ENCODE results near the gene OR51I2. TPM values are rescaled to one million over a fixed set of nuclear protein-coding genes. Genes with fewer than 3 reads are reported as not detected.

The OR51I2 gene
- total and polyA plus RNA-seq, 9 of the 15 experiments (the other 6 are each of a cell fraction or from before 2014, with no cell fraction given), result 0.06 to 0.61 (median 0.07) TPM; not detected in 6

DNA sequence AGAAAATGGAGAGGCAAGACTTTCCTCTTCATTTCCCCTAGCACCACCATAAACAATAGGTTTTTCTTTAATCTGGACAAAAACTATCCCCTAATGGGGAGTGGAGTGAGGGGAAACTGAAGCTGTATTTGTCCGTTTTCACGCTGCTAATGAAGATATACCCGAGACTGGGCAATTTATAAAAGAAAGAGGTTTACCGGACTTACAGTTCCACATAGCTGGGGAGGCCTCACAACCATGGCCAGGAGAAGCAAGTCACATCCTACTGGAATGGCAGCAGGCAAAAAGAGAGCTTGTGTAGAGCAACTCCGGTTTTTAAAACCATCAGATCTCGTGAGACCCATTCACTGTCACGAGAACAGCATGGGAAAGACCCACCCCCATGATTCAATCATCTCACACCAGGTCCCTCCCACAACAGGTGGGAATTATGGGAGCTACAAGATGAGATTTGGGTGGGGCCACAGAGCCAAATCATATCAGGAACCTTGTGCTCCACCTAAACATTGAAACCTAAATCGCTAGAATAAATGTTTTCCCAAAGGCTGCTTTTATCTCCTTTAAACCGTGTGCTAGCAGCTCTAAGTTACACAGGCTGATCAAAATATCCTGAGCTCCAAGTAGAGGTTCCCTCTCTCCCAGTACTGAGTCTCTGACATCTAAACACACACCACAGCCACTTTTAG lies 56.4 kb downstream of the OR51I2 start (continued):
- TF ChIP-seq, protein P1, sequence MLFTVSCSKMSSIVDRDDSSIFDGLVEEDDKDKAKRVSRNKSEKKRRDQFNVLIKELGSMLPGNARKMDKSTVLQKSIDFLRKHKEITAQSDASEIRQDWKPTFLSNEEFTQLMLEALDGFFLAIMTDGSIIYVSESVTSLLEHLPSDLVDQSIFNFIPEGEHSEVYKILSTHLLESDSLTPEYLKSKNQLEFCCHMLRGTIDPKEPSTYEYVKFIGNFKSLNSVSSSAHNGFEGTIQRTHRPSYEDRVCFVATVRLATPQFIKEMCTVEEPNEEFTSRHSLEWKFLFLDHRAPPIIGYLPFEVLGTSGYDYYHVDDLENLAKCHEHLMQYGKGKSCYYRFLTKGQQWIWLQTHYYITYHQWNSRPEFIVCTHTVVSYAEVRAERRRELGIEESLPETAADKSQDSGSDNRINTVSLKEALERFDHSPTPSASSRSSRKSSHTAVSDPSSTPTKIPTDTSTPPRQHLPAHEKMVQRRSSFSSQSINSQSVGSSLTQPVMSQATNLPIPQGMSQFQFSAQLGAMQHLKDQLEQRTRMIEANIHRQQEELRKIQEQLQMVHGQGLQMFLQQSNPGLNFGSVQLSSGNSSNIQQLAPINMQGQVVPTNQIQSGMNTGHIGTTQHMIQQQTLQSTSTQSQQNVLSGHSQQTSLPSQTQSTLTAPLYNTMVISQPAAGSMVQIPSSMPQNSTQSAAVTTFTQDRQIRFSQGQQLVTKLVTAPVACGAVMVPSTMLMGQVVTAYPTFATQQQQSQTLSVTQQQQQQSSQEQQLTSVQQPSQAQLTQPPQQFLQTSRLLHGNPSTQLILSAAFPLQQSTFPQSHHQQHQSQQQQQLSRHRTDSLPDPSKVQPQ (CRISPR knock-in tag; IDR thresholded peaks at IDR 0.05; ENCODE audit: borderline replicate concordance), result no peak
- TF ChIP-seq, protein P2, sequence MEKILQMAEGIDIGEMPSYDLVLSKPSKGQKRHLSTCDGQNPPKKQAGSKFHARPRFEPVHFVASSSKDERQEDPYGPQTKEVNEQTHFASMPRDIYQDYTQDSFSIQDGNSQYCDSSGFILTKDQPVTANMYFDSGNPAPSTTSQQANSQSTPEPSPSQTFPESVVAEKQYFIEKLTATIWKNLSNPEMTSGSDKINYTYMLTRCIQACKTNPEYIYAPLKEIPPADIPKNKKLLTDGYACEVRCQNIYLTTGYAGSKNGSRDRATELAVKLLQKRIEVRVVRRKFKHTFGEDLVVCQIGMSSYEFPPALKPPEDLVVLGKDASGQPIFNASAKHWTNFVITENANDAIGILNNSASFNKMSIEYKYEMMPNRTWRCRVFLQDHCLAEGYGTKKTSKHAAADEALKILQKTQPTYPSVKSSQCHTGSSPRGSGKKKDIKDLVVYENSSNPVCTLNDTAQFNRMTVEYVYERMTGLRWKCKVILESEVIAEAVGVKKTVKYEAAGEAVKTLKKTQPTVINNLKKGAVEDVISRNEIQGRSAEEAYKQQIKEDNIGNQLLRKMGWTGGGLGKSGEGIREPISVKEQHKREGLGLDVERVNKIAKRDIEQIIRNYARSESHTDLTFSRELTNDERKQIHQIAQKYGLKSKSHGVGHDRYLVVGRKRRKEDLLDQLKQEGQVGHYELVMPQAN (IDR thresholded peaks at IDR 0.05; ENCODE audit: borderline replicate concordance), result peak; percentile 20; the same call in 1 of the 2 replicates
- TF ChIP-seq ETV5 (CRISPR knock-in tag; IDR thresholded peaks at IDR 0.05; ENCODE audit: low read depth) (no peak), RBFOX2 (IDR thresholded peaks at IDR 0.05; ENCODE audit: low read depth, low read length) (peak; percentile 83), RAD51 (IDR thresholded peaks at IDR 0.05; ENCODE audit: borderline replicate concordance, low read depth) (no peak), BCOR (IDR thresholded peaks at IDR 0.05) (no peak), ZNF224 (CRISPR knock-in tag; IDR thresholded peaks at IDR 0.05) (no peak), LEF1 (IDR thresholded peaks at IDR 0.05) (no peak), SMARCE1 (IDR thresholded peaks at IDR 0.05) (no peak), NFIC (IDR thresholded peaks at IDR 0.05) (peak; percentile 70), PYGO2 (tag; IDR thresholded peaks at IDR 0.05) (no peak), ZZZ3 (IDR thresholded peaks at IDR 0.05) (no peak), SIN3A (IDR thresholded peaks at IDR 0.05; ENCODE audit: borderline replicate concordance in 2 of 2, control insufficient read depth in 1 of 2, low read depth in 2 of 2, low read length in 2 of 2) (peak; percentile 46 to 72; a peak in 1 of 4 replicates), HDAC3 (IDR thresholded peaks at IDR 0.05; ENCODE audit: borderline replicate concordance, partially characterized antibody) (peak; percentile 75), DACH1 (IDR thresholded peaks at IDR 0.05; ENCODE audit: partially characterized antibody) (no peak), SRSF7 (optimal IDR thresholded peaks at IDR 0.05; ENCODE audit: low read depth, low read length) (no peak)
- TF ChIP-seq, protein P3, sequence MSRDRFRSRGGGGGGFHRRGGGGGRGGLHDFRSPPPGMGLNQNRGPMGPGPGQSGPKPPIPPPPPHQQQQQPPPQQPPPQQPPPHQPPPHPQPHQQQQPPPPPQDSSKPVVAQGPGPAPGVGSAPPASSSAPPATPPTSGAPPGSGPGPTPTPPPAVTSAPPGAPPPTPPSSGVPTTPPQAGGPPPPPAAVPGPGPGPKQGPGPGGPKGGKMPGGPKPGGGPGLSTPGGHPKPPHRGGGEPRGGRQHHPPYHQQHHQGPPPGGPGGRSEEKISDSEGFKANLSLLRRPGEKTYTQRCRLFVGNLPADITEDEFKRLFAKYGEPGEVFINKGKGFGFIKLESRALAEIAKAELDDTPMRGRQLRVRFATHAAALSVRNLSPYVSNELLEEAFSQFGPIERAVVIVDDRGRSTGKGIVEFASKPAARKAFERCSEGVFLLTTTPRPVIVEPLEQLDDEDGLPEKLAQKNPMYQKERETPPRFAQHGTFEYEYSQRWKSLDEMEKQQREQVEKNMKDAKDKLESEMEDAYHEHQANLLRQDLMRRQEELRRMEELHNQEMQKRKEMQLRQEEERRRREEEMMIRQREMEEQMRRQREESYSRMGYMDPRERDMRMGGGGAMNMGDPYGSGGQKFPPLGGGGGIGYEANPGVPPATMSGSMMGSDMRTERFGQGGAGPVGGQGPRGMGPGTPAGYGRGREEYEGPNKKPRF (IDR thresholded peaks at IDR 0.05; ENCODE audit: low read depth, low read length), result no peak
- TF ChIP-seq, protein P4, sequence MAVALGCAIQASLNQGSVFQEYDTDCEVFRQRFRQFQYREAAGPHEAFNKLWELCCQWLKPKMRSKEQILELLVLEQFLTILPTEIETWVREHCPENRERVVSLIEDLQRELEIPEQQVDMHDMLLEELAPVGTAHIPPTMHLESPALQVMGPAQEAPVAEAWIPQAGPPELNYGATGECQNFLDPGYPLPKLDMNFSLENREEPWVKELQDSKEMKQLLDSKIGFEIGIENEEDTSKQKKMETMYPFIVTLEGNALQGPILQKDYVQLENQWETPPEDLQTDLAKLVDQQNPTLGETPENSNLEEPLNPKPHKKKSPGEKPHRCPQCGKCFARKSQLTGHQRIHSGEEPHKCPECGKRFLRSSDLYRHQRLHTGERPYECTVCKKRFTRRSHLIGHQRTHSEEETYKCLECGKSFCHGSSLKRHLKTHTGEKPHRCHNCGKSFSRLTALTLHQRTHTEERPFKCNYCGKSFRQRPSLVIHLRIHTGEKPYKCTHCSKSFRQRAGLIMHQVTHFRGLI (CRISPR knock-in tag; IDR thresholded peaks at IDR 0.05), result no peak
